GM12874 (cell line): ENCODE results near the gene ZFP14.

Experiments used
- TF ChIP-seq, protein P1 (sequence below): IDR thresholded peaks from 2 replicates; pipeline ENCODE4 v1.5.1; 2011; ENCODE audit warnings: low read depth, mild to moderate bottlenecking, control low read depth, low read length, moderate library complexity; ENCODE audit not compliant: insufficient read depth

Gene ZFP14

DNA sequence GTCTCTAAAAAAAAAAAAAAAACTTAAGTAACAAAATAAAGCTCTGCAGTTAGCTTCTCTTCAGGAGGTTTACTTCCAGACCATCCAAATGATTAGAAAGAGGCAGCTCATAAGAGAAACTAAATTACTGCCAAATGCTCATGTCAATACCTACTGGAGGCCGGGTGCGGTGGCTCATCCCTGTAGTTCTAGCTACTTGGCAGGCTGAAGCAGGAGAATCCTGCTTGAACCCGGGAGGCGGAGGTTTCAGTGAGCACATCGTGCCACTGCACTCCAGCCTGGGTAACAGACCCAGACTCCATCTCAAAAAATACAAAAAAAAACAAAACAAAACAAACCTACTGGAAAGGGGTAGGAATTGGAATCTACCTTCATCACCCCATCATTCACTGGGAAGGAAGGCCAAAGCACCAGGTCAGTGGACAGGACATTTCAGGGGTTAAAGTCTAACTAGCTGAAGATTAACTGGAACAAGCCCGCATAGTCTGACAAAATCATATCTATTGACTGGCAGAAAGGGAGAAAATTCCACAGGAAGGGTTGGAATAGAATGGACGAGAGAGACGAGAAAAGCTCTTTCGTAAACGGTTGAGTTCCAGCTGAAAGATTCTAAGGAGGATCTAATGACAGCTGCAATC lies 1.3 kb downstream of the ZFP14 start:
- TF ChIP-seq, protein P1, sequence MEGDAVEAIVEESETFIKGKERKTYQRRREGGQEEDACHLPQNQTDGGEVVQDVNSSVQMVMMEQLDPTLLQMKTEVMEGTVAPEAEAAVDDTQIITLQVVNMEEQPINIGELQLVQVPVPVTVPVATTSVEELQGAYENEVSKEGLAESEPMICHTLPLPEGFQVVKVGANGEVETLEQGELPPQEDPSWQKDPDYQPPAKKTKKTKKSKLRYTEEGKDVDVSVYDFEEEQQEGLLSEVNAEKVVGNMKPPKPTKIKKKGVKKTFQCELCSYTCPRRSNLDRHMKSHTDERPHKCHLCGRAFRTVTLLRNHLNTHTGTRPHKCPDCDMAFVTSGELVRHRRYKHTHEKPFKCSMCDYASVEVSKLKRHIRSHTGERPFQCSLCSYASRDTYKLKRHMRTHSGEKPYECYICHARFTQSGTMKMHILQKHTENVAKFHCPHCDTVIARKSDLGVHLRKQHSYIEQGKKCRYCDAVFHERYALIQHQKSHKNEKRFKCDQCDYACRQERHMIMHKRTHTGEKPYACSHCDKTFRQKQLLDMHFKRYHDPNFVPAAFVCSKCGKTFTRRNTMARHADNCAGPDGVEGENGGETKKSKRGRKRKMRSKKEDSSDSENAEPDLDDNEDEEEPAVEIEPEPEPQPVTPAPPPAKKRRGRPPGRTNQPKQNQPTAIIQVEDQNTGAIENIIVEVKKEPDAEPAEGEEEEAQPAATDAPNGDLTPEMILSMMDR, result no peak

- TF ChIP-seq, protein P1, result no peak
Observed at GRCh38 chr19:36373638-36374156, 5.3 kb downstream of the ZFP14 start.

DNA sequence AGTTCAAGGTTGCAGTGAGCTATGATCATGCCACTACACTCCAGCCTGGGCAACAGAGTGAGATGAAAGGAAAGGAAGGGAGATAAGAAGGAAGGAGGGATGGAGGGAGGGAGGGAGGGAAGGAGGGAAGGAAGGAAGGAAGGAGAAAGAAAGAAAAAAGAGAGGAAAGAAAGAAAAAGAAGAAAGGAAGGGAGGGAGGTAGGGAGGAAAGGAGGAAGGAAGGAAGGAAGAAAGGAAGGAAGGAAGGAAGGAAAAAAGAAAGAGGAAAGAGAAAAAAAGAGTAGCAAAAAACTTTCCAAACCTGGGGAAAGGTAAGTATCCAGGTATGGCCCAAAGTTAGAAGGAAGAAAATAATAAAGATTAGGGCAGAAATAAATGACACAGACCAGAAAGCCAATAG lies 7.1 kb downstream of the ZFP14 start:
- TF ChIP-seq, protein P1, result no peak

GRCh38 chr19:36363845-36364244 lies 15.2 kb downstream of the ZFP14 start:
- TF ChIP-seq, protein P1, result no peak

DNA sequence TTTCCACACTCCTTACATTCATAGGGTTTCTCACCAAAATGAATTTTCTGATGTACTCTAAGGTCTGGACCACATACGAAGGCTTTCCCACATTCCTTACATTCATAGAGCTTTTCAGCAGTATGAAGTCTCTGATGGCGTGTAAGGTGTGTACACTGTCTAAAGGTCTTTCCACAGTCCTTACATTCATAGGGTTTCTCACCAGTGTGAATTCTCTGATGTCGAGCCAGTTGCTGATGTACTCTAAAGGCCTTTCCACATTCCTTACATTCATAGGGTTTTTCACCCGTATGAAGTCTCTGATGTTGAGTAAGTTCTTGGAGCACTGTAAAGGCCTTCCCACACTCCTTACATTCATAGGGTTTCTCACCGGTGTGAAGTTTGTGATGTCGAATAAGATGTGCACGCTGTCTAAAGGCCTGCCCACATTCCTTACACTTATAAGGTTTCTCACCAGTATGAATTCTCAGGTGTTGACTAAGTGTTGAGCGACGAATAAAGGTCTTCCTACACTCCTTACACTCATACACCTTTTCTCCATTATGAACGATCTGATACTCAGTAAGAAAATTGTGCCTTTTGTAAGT lies 38.1 kb downstream of the ZFP14 start:
- TF ChIP-seq, protein P1, result no peak

DNA sequence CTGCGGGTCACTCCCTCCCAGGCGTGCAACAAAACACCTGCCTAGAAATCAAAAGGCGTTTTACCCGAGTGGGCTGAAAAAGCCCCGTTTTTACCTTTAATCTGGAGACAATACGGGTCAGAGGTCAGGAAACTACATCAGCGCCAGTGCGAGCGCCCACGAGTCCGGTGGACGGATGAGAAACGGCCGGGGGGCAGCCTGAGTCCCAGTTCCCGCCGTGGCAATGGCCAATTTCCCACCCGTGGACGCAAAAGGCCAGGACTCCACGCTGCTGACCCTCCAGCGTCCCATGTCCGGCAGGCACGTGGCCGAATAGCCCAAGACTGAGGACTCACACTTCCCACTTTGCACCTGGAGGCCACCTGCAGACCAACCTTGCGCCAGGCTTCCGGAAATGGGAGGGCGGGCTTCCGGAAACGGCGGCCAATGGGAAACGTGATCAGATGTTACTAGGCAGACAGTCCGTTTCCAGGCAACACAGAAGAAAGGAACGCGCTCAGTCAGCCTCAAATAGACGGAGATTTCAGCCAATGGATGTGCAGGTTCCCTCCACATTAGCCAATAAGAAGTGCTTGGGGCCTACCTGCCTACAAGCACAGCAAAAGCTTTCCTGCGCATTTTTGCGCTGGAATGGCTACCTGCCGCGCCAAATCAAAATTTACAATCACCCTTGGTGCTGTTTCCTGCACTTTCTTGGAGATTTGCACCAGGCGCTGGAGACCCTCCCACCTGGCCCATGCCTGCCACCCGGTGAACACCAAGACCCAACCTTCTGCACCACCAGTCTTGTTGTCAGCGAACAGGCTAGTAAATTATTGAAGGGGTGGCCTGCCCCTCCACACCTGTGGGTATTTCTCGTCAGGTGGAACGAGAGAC lies 47.4 kb downstream of the ZFP14 start:
- TF ChIP-seq, protein P1, result no peak

GRCh38 chr19:36330216-36330615 lies 48.8 kb downstream of the ZFP14 start:
- TF ChIP-seq, protein P1, result no peak
